SK-N-MC (cell line): ENCODE measurements around the gene NRXN3.

Experiments
- EZH2 ChIP-seq: fragments of 200-600 bp; sonication (generic); IDR thresholded peaks from one replicate; pipeline ENCODE4 v1.6.1; 2017; ENCODE audit warnings: antibody characterized with exemption
- FOXP2 ChIP-seq: optimal IDR thresholded peaks from 2 replicates; pipeline ENCODE3; 2011; ENCODE audit warnings: mild to moderate bottlenecking, moderate library complexity; ENCODE audit not compliant: insufficient read depth; ENCODE audit errors: extremely low read length, control extremely low read depth
- POLR2AphosphoS5 ChIP-seq: IDR thresholded peaks from 2 replicates; pipeline ENCODE4 v1.6.1; 2012; ENCODE audit warnings: mild to moderate bottlenecking, low read depth, low read length, borderline replicate concordance

DNA sequence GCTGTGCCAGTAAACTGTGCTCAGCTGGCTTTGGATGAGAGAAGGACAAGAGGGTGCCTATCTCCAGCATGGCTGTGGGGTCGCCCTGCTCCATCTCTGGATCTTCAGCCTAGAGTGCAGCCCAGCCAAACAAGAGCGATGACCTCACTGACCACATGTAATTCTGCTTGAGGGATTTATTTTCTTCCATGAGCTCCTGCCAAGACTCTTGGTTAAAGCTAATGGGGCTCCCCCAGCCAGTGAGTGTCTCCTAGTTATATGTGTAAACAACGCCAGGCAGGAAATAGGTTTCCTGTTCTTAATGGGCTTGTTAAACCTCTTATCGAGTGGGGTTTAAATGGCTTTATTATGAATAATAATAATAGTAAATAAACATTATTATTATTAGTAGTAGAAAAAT lies 397.2 kb downstream of the NRXN3 start:
- TF ChIP-seq POLR2AphosphoS5: no peak
- TF ChIP-seq EZH2: no peak
- TF ChIP-seq FOXP2: no peak
